Myocyte (in vitro differentiated cells): ENCODE measurements around the gene CYS1. TPM values are rescaled to one million over a fixed set of nuclear protein-coding genes. Genes with fewer than 3 reads are reported as not detected.

Source experiments
- DNase-seq: peaks from one replicate; pipeline ENCODE4 v3.0.0-alpha.2; 2012; ENCODE audit warnings: low read depth
- total RNA-seq: library from RNA; depleted of rRNA; stranded (reverse); fragments of >200 nt; gene quantifications from 2 replicates; pipeline ENCODE4 v1.2.3, GENCODE V29; 2014

The CYS1 gene
- total RNA-seq, 1 donor from 2014 or later, result 1.1 TPM

- peak; percentile 85 for DNase-seq
These were observed 7.3 kb downstream of the CYS1 start for GRCh38 chr2:10072656-10073480.

GRCh38 chr2:10071595-10071994 is 8.6 kb downstream of the CYS1 start:
- no peak for DNase-seq

GRCh38 chr2:10071176-10071575 is 9.0 kb downstream of the CYS1 start:
- DNase-seq, result no peak

- no peak for DNase-seq
These were observed 12.3 kb downstream of the CYS1 start for GRCh38 chr2:10067881-10068280.

GRCh38 chr2:10067330-10067729 is 12.9 kb downstream of the CYS1 start:
- no peak for DNase-seq

GRCh38 chr2:10065773-10066055 is 14.5 kb downstream of the CYS1 start:
- DNase-seq, result no peak

- DNase-seq, result no peak
These were observed 15.1 kb downstream of the CYS1 start for GRCh38 chr2:10064932-10065772.

- no peak for DNase-seq
These were observed 16.6 kb downstream of the CYS1 start for GRCh38 chr2:10063566-10063965.

- no peak for DNase-seq
These were observed 17.3 kb downstream of the CYS1 start for GRCh38 chr2:10062931-10063365.

- DNase-seq, result no peak
These were observed 18.8 kb downstream of the CYS1 start for GRCh38 chr2:10061221-10061925.

- no peak for DNase-seq
These were observed 20.5 kb downstream of the CYS1 start for GRCh38 chr2:10059552-10060335.

GRCh38 chr2:10059016-10059351 is 21.2 kb downstream of the CYS1 start:
- no peak for DNase-seq

GRCh38 chr2:10058251-10059015 is 21.8 kb downstream of the CYS1 start:
- DNase-seq, result no peak

GRCh38 chr2:10057231-10058107 is 22.7 kb downstream of the CYS1 start:
- DNase-seq, result peak; percentile 85

- DNase-seq, result no peak
These were observed 23.8 kb downstream of the CYS1 start for GRCh38 chr2:10056439-10056838.

- DNase-seq, result no peak
These were observed 25.2 kb downstream of the CYS1 start for GRCh38 chr2:10054976-10055375.

GRCh38 chr2:10054424-10054823 is 25.8 kb downstream of the CYS1 start:
- DNase-seq, result no peak

GRCh38 chr2:10053351-10053750 is 26.9 kb downstream of the CYS1 start:
- no peak for DNase-seq

- DNase-seq, result no peak
These were observed 28.0 kb downstream of the CYS1 start for GRCh38 chr2:10052216-10052615.
